ENCODE measurements around the gene TRA2A. TPM values are rescaled to one million over a fixed set of nuclear protein-coding genes. Genes with fewer than 3 reads are reported as not detected.

TRA2A gene
- total RNA-seq, 1 experiment from 2014 or later, result 112 TPM

DNA sequence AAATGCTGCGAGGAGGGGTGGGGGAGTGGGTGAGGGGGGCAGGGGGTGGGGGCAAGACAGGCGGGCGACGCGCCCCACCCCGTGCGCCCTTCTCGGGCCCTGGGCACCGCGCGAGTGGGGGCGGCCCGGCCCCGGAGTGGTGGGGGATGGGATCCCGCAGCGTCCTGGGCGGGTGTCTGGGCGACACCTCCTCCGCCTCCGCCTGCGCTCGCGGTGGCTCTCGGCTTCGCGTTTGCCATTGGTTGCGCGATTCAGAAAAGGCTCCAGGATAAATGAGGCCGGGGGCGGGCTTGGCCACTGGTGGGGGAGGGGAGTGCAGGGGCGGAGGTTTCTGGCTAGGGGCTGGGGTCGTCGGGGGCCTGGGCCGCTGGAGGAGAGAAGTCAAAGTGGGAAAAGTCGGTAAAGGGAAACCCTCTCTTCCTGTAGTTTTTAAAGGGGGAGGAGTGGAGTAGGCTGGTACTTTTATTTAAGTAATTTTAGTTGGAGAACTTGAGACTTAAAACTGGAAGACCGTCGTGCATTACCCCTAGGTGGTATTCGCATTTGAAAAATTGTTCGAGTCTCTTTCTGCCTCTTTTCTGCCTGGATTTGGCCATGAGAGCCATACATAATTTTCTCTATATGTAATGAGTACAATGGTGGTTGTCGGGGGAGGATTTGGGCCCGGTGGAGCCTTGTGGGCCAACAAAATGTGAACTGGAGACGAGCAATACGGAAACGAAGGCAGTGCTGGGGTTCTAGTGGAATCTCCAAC, 60.5 kb downstream of the TRA2A start:
- intact Hi-C loops (cut with micrococcal nuclease; ENCODE audit: unreplicated experiment), result loop anchor here (5.0 to 10.0 kb wide), 4 partner anchors 69 to 1104 kb away; partner anchors contain the start of genes PALS2, STK31 and TOMM7
- Histone ChIP-seq H3K27me3 (ENCODE audit: insufficient read depth, low read depth) (no peaks in the 10 kb centered on the region), H2AFZ (peak overlapping the region; percentile 78), H4K20me1 (ENCODE audit: insufficient read depth) (no peaks in the 10 kb centered on the region), H3F3A (ENCODE audit: insufficient read depth, low read depth) (peaks cover 39% of the 10 kb centered on the region), H3K27ac (peak overlapping the region; percentile 92), H3K4me3 (peak overlapping the region; percentile 73), H3K4me2 (peak overlapping the region; percentile 99), H3K9me2 (ENCODE audit: insufficient read depth) (no peaks in the 10 kb centered on the region), H3K36me3 (ENCODE audit: low read depth) (peaks cover 8% of the 10 kb centered on the region; the same call in 1 of the 2 replicates), H3K79me2 (ENCODE audit: low read depth) (peaks cover 77% of the 10 kb centered on the region), H3K4me1 (replicated peaks; ENCODE audit: insufficient read depth) (peaks cover 37% of the 10 kb centered on the region), H3K9me3 (ENCODE audit: insufficient read depth, low read depth) (no peaks in the 10 kb centered on the region)
- ChIA-PET CTCF (no interaction called here), POLR2A (ENCODE audit: unreplicated experiment) (no interaction called here)
- DNase-seq, result peak; percentile 86 to 99
- no peak for TF ChIP-seq EZH2 (IDR thresholded peaks at IDR 0.05; ENCODE audit: low read depth)
- TF ChIP-seq, protein P1, sequence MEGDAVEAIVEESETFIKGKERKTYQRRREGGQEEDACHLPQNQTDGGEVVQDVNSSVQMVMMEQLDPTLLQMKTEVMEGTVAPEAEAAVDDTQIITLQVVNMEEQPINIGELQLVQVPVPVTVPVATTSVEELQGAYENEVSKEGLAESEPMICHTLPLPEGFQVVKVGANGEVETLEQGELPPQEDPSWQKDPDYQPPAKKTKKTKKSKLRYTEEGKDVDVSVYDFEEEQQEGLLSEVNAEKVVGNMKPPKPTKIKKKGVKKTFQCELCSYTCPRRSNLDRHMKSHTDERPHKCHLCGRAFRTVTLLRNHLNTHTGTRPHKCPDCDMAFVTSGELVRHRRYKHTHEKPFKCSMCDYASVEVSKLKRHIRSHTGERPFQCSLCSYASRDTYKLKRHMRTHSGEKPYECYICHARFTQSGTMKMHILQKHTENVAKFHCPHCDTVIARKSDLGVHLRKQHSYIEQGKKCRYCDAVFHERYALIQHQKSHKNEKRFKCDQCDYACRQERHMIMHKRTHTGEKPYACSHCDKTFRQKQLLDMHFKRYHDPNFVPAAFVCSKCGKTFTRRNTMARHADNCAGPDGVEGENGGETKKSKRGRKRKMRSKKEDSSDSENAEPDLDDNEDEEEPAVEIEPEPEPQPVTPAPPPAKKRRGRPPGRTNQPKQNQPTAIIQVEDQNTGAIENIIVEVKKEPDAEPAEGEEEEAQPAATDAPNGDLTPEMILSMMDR (conservative IDR thresholded peaks at IDR 0.05), result no peak
- TSS peak; percentile 57 for BruUV-seq (replicated peaks)

GRCh38 chr7:23470330-23471105, 61.3 kb downstream of the TRA2A start, which contains the start of gene IGF2BP3:
TSS of gene IGF2BP3 (minus strand) at chr7:23470491. CDS start at chr7:23470110, 381 bp downstream.
- no peaks in the 10 kb centered on the region for H3K27me3 ChIP-seq (ENCODE audit: insufficient read depth, low read depth)
- CTCF ChIA-PET, result interaction anchor here (0.5 to 0.7 kb wide), 2 partner anchors 585 to 905 kb away, joined by 3 to 11 read pairs; no protein-coding TSS in a partner anchor

More at GRCh38 chr7:23470330-23471105, 61.3 kb downstream of the TRA2A start, which contains the start of gene IGF2BP3:
- peak; percentile 97 to 98 for DNase-seq
- H3K79me2 ChIP-seq (ENCODE audit: low read depth), result peaks cover 76% of the 10 kb centered on the region
- no peaks in the 10 kb centered on the region for H3K9me2 ChIP-seq (ENCODE audit: insufficient read depth)
- H3K4me1 ChIP-seq (replicated peaks; ENCODE audit: insufficient read depth), result peaks cover 36% of the 10 kb centered on the region
- POLR2A ChIA-PET (ENCODE audit: unreplicated experiment), result interaction anchor here (0.6 to 0.9 kb wide), 4 partner anchors 52 to 910 kb away, joined by 3 to 5 read pairs (median 4); partner anchors contain the start of gene TRA2A
- peak within 1 kb of the TSS; percentile 99 for H3K4me2 ChIP-seq
- TF ChIP-seq EZH2 (IDR thresholded peaks at IDR 0.05; ENCODE audit: low read depth), result no peak
- TF ChIP-seq, protein P1 (conservative IDR thresholded peaks at IDR 0.05), result 0 out of 2 replicates have a peak, but pooled peaks have one; percentile 18
- H2AFZ ChIP-seq, result peak within 1 kb of the TSS; percentile 78
- peaks cover 45% of the 10 kb centered on the region for H3F3A ChIP-seq (ENCODE audit: insufficient read depth, low read depth)
- no peaks in the 10 kb centered on the region for H4K20me1 ChIP-seq (ENCODE audit: insufficient read depth)
- no peaks in the 10 kb centered on the region for H3K9me3 ChIP-seq (ENCODE audit: insufficient read depth, low read depth)
- peak within 1 kb of the TSS; percentile 92 for H3K27ac ChIP-seq
- no TSS peak for BruUV-seq (replicated peaks)
- intact Hi-C loops (cut with micrococcal nuclease; ENCODE audit: unreplicated experiment), result loop anchor here (1.0 to 10.0 kb wide), 6 partner anchors 60 to 1104 kb away; partner anchors contain the start of genes PALS2, STK31 and TOMM7
- H3K36me3 ChIP-seq (ENCODE audit: low read depth), result peaks cover 9% of the 10 kb centered on the region; the same call in 1 of the 2 replicates
- peak within 1 kb of the TSS; percentile 73 for H3K4me3 ChIP-seq

Measured in PC-9 (cell line).